Spleen (tissue), 7 donors: Measurements from ENCODE around the gene DBH.

Experiments used
- CTCF ChIP-seq, 11 experiments: fragments of 200-600 bp in 7 of 11; fragments of 450-650 bp in 4 of 11; sonication (generic) in 4 of 11; IDR thresholded peaks in 8 of 11; conservative IDR thresholded peaks in 3 of 11; 1 replicate in 7 of 11; 2 replicates in 4 of 11; pipeline versions ENCODE4 v1.4.0 to v1.8.0; 2016 to 2021; ENCODE audit warnings: antibody characterized with exemption in 11 of 11, inconsistent platforms in 4 of 11, mild to moderate bottlenecking in 1 of 11
- POLR2A ChIP-seq, 3 donors: fragments of 450-650 bp; IDR thresholded peaks; one replicate each; pipeline ENCODE4 v1.5.1; 2017; ENCODE audit warnings: antibody characterized with exemption in 3 of 3, mild to moderate bottlenecking in 1 of 3
- POLR2AphosphoS5 ChIP-seq, 3 donors: sonication (generic); formaldehyde crosslinking; IDR thresholded peaks; one replicate each; pipeline ENCODE4 v1.5.1; 2017; ENCODE audit warnings: antibody characterized with exemption in 3 of 3
- donor health status: DM: no; HTN: no; CAD: no; lungs with moderate emphysema.
- donor health status: DM: no; HTN: no; CAD: no.
- donor health status: DM: no; HTN: no; CAD: no.

GRCh38 chr9:133666845-133667244 is 30.7 kb downstream of the DBH start:
- TF ChIP-seq POLR2A (IDR thresholded peaks at IDR 0.05) (no peak), CTCF (IDR thresholded peaks at IDR 0.05 in 8 of 11, conservative IDR thresholded peaks at IDR 0.05 in 3 of 11) (no peak), POLR2AphosphoS5 (IDR thresholded peaks at IDR 0.05) (no peak)
